Stimulated activated naive CD4-positive, alpha-beta T cell treated with Interleukin-2 at 50 U/mL for 16 hours (primary cell): ENCODE results near the gene ELF2.
"Not testable (repeated sequence)": the region's sequence is repeated elsewhere in the genome, so short reads cannot be mapped to it uniquely, and the experiment has no call there.

ENCODE experiments used
- DNase-seq: peaks from one replicate; lab custom pipeline; 2025; lab: John Stamatoyannopoulos, UW

Gene ELF2

GRCh38 chr4:139188648-139189416, 11.8 kb upstream of the ELF2 start:
- DNase-seq, result no peak

- DNase-seq, result no peak
These were observed 7.1 kb upstream of the ELF2 start for GRCh38 chr4:139184129-139184528.

GRCh38 chr4:139177869-139178619, 1.0 kb upstream of the ELF2 start:
- peak; percentile 84 for DNase-seq

GRCh38 chr4:139176302-139177048, 543 bp downstream of the ELF2 start:
- DNase-seq, result peak; percentile 69

GRCh38 chr4:139175646-139176301, 1.2 kb downstream of the ELF2 start:
- no peak for DNase-seq

GRCh38 chr4:139171876-139172691, 4.9 kb downstream of the ELF2 start:
- DNase-seq, result no peak

GRCh38 chr4:139170932-139171331, 6.1 kb downstream of the ELF2 start:
- DNase-seq, result no peak

GRCh38 chr4:139167774-139168444, 9.1 kb downstream of the ELF2 start:
- DNase-seq, result no peak

- no peak for DNase-seq
These were observed 12.3 kb downstream of the ELF2 start for GRCh38 chr4:139164731-139165130.

- DNase-seq, result no peak
These were observed 13.2 kb downstream of the ELF2 start for GRCh38 chr4:139163806-139164206.

GRCh38 chr4:139157977-139158376, 19.0 kb downstream of the ELF2 start:
- not testable (repeated sequence) for DNase-seq

- DNase-seq, result no peak
These were observed 22.0 kb downstream of the ELF2 start for GRCh38 chr4:139154952-139155557.

GRCh38 chr4:139154538-139154937, 22.5 kb downstream of the ELF2 start:
- no peak for DNase-seq

- no peak for DNase-seq
These were observed 22.9 kb downstream of the ELF2 start for GRCh38 chr4:139154134-139154421.

- no peak for DNase-seq
These were observed 23.4 kb downstream of the ELF2 start for GRCh38 chr4:139153411-139154133.

GRCh38 chr4:139152249-139152648, 24.8 kb downstream of the ELF2 start:
- DNase-seq, result no peak

- no peak for DNase-seq
These were observed 29.9 kb downstream of the ELF2 start for GRCh38 chr4:139146926-139147629.

- DNase-seq, result no peak
These were observed 31.5 kb downstream of the ELF2 start for GRCh38 chr4:139145552-139145932.

- DNase-seq, result no peak
These were observed 32.0 kb downstream of the ELF2 start for GRCh38 chr4:139144911-139145551.
